Smooth muscle cell (in vitro differentiated cells): Measurements from ENCODE around the gene SCLT1. TPM values are rescaled to one million over a fixed set of nuclear protein-coding genes. Genes with fewer than 3 reads are reported as not detected.

Experiments used
- DNase-seq: peaks from one replicate; lab custom pipeline; 2025; ENCODE audit not compliant: unreplicated experiment; lab: John Stamatoyannopoulos, UW
- H2AFZ ChIP-seq: fragments of 200-600 bp; sonication (generic); 2 replicates; pipeline ENCODE4 v1.6.0; 2016; ENCODE audit warnings: antibody characterized with exemption, low read depth, mild to moderate bottlenecking
- H3F3A ChIP-seq: fragments of 200-600 bp; sonication (generic); 2 replicates; pipeline ENCODE4 v1.6.0; 2017; ENCODE audit warnings: antibody characterized with exemption, low read depth
- H3K27ac ChIP-seq: fragments of 200-600 bp; sonication (generic); 2 replicates; pipeline ENCODE4 v1.5.1; 2016; ENCODE audit warnings: low read depth, mild to moderate bottlenecking
- H3K27me3 ChIP-seq: fragments of 200-600 bp; sonication (generic); 2 replicates; pipeline ENCODE4 v1.6.1; 2016; ENCODE audit warnings: low read depth, mild to moderate bottlenecking
- H3K36me3 ChIP-seq: fragments of 200-600 bp; sonication (generic); 2 replicates; pipeline ENCODE4 v1.5.1; 2016; ENCODE audit warnings: low read depth
- H3K4me1 ChIP-seq: fragments of 200-600 bp; sonication (generic); 2 replicates; pipeline ENCODE4 v1.5.1; 2016; ENCODE audit warnings: low read depth
- H3K4me2 ChIP-seq: fragments of 200-600 bp; sonication (generic); 2 replicates; pipeline ENCODE4 v1.6.0; 2016; ENCODE audit warnings: mild to moderate bottlenecking
- H3K4me3 ChIP-seq: fragments of 200-600 bp; sonication (generic); 2 replicates; pipeline ENCODE4 v1.5.1; 2016; ENCODE audit warnings: mild to moderate bottlenecking
- H3K79me2 ChIP-seq: fragments of 200-600 bp; sonication (generic); 2 replicates; pipeline ENCODE4 v1.6.0; 2016; ENCODE audit warnings: low read depth, mild to moderate bottlenecking
- H3K9ac ChIP-seq: fragments of 200-600 bp; sonication (generic); 2 replicates; pipeline ENCODE4 v1.6.0; 2016; ENCODE audit warnings: low read depth
- H3K9me3 ChIP-seq: fragments of 200-600 bp; sonication (generic); replicated peaks from 2 replicates; pipeline ENCODE4 v1.5.1; 2016; ENCODE audit warnings: low read depth
- H4K20me1 ChIP-seq: fragments of 200-600 bp; sonication (generic); 2 replicates; pipeline ENCODE4 v1.6.0; 2016; ENCODE audit warnings: low read depth
- CTCF ChIP-seq: fragments of 200-600 bp; sonication (generic); IDR thresholded peaks from 2 replicates; pipeline ENCODE4 v1.5.1; 2017; ENCODE audit warnings: borderline replicate concordance, mild to moderate bottlenecking, antibody characterized with exemption; ENCODE audit not compliant: insufficient read depth, poor library complexity, severe bottlenecking
- WGBS: methylation state at CpG from one replicate; pipeline ENCODE4 v1.1.7; 2016; ENCODE audit warnings: low lambda C conversion rate; 5-methylcytosine and 5-hydroxymethylcytosine counted together
- polyA plus RNA-seq: library from polyadenylated mRNA; unstranded; fragments of >200 nt; fragmentation: Nextera tagmentation; extraction: Ambion mirVana; gene quantifications from 2 replicates; pipeline ENCODE4 v1.2.1, GENCODE V29; 2016
- total RNA-seq: library from RNA; depleted of rRNA; stranded (reverse); fragments of >200 nt; gene quantifications from 2 replicates; pipeline ENCODE4 v1.2.3, GENCODE V29; 2014

Gene SCLT1
- total and polyA plus RNA-seq, 2 experiments from 2014 or later, result 6.9 to 10.2 TPM

GRCh38 chr4:128954941-128955340 is 138.4 kb downstream of the SCLT1 start:
- H3K4me1 ChIP-seq, result no peaks in the 10 kb centered on the region
- H2AFZ ChIP-seq, result no peak overlapping the region
- no peak overlapping the region for H3K27ac ChIP-seq
- no peak overlapping the region for H3K4me2 ChIP-seq
- TF ChIP-seq CTCF, result no peak
- H4K20me1 ChIP-seq, result no peaks in the 10 kb centered on the region
- DNase-seq, result no peak
- H3K36me3 ChIP-seq, result no peaks in the 10 kb centered on the region
- no peaks in the 10 kb centered on the region for H3K27me3 ChIP-seq
- H3K9me3 ChIP-seq, result no peaks in the 10 kb centered on the region
- H3K79me2 ChIP-seq, result no peaks in the 10 kb centered on the region
- H3K9ac ChIP-seq, result no peak overlapping the region
- no peaks in the 10 kb centered on the region for H3F3A ChIP-seq
- H3K4me3 ChIP-seq, result no peak overlapping the region
- WGBS, result 96% methylated on average over 2 of the region's 2 CpGs

GRCh38 chr4:128951316-128951715 is 142.0 kb downstream of the SCLT1 start:
- DNase-seq, result no peak
- no peaks in the 10 kb centered on the region for H3K4me1 ChIP-seq
- no peaks in the 10 kb centered on the region for H4K20me1 ChIP-seq
- no peaks in the 10 kb centered on the region for H3F3A ChIP-seq
- no peaks in the 10 kb centered on the region for H3K9me3 ChIP-seq
- H3K9ac ChIP-seq, result no peak overlapping the region
- H3K36me3 ChIP-seq, result no peaks in the 10 kb centered on the region
- no peak for TF ChIP-seq CTCF
- no peak overlapping the region for H3K4me3 ChIP-seq
- H2AFZ ChIP-seq, result no peak overlapping the region
- WGBS, result 91% methylated on average over 2 of the region's 2 CpGs
- H3K79me2 ChIP-seq, result no peaks in the 10 kb centered on the region
- H3K27me3 ChIP-seq, result no peaks in the 10 kb centered on the region
- no peak overlapping the region for H3K4me2 ChIP-seq
- H3K27ac ChIP-seq, result no peak overlapping the region

GRCh38 chr4:128950796-128951195 is 142.5 kb downstream of the SCLT1 start:
- peaks cover 3% of the 10 kb centered on the region for H3K36me3 ChIP-seq
- no peak overlapping the region for H3K4me3 ChIP-seq
- no peaks in the 10 kb centered on the region for H3K9me3 ChIP-seq
- no peak for TF ChIP-seq CTCF
- H3F3A ChIP-seq, result no peaks in the 10 kb centered on the region
- H4K20me1 ChIP-seq, result no peaks in the 10 kb centered on the region
- no peak overlapping the region for H3K9ac ChIP-seq
- DNase-seq, result no peak
- WGBS, result 99% methylated on average over 2 of the region's 2 CpGs
- H3K4me1 ChIP-seq, result no peaks in the 10 kb centered on the region
- H3K4me2 ChIP-seq, result no peak overlapping the region
- no peak overlapping the region for H3K27ac ChIP-seq
- no peaks in the 10 kb centered on the region for H3K79me2 ChIP-seq
- no peak overlapping the region for H2AFZ ChIP-seq
- H3K27me3 ChIP-seq, result no peaks in the 10 kb centered on the region

GRCh38 chr4:128946916-128947315 is 146.4 kb downstream of the SCLT1 start:
- Histone ChIP-seq H3K27me3 (no peaks in the 10 kb centered on the region), H3F3A (no peaks in the 10 kb centered on the region), H3K79me2 (no peaks in the 10 kb centered on the region), H3K36me3 (peaks cover 19% of the 10 kb centered on the region), H4K20me1 (no peaks in the 10 kb centered on the region), H3K27ac (no peak overlapping the region), H3K9me3 (no peaks in the 10 kb centered on the region), H3K9ac (no peak overlapping the region), H3K4me2 (no peak overlapping the region), H3K4me3 (no peak overlapping the region), H3K4me1 (no peaks in the 10 kb centered on the region), H2AFZ (no peak overlapping the region)
- 95% methylated on average over 3 of the region's 3 CpGs for WGBS
- no peak for TF ChIP-seq CTCF
- no peak for DNase-seq
